ENCODE data around the gene STK11. TPM values are rescaled to one million over a fixed set of nuclear protein-coding genes. Genes with fewer than 3 reads are reported as not detected.
A peak's percentile ranks its signal among the peaks of the same experiment; 100 is the strongest.

STK11 gene
- total RNA-seq, 4 donors from 2014 or later: 56.8 to 80.7 (median 60.9) TPM

- Histone ChIP-seq H3K27ac (peak overlapping the region in 3 of 4 donors; percentile 94 to 100 (median 99)), H3K36me3 (peaks cover 0 to 64% of the 10 kb centered on the region in 2 donors), H3K9me3 (no peaks in the 10 kb centered on the region), H3K4me1 (peaks cover 3 to 63% (median 41%) of the 10 kb centered on the region in 3 donors), H3K4me3 (peak overlapping the region in 1 of 2 donors; percentile 72), H3K27me3 (no peaks in the 10 kb centered on the region)
- TF ChIP-seq EP300 (IDR thresholded peaks at IDR 0.05) (no peak), POLR2AphosphoS5 (IDR thresholded peaks at IDR 0.05) (no peak), CTCF (IDR thresholded peaks at IDR 0.05) (no peak), POLR2A (IDR thresholded peaks at IDR 0.05) (no peak)
- WGBS, 2 donors (ENCODE audit: low coverage in 1 of 2): 20 to 53% methylated on average over 1 to 2 of the region's 10 CpGs
- ATAC-seq: no peak
Measured at GRCh38 chr19:1276628-1277022, 71.0 kb downstream of the STK11 start.

GRCh38 chr19:1277061-1277460 lies 71.5 kb downstream of the STK11 start:
- TF ChIP-seq EP300 (IDR thresholded peaks at IDR 0.05) (no peak), POLR2A (IDR thresholded peaks at IDR 0.05) (no peak), POLR2AphosphoS5 (IDR thresholded peaks at IDR 0.05) (no peak), CTCF (IDR thresholded peaks at IDR 0.05) (no peak)
- 90 to 95% methylated on average over 4 to 12 of the region's 15 CpGs for WGBS, 2 donors (ENCODE audit: low coverage in 1 of 2)
- Histone ChIP-seq H3K4me3 (no peak overlapping the region), H3K27me3 (no peaks in the 10 kb centered on the region), H3K27ac (peak overlapping the region in 2 of 4 donors; percentile 94 to 99), H3K36me3 (peaks cover 0 to 60% of the 10 kb centered on the region in 2 donors), H3K4me1 (peaks cover 3 to 59% (median 36%) of the 10 kb centered on the region in 3 donors), H3K9me3 (no peaks in the 10 kb centered on the region)
- ATAC-seq: no peak

Other genes starting within 250 kb of the STK11 start
- 10 to 100 TPM in 3 of 4 donors, 1 to 10 TPM in 1; 7.2 to 43.9 (median 20.1) TPM for gene WDR18, start 221.4 kb upstream of the STK11 start, total RNA-seq
- not detected for gene GRIN3B, start 205.4 kb upstream of the STK11 start, total RNA-seq
- gene TMEM259, start 184.7 kb upstream of the STK11 start, total RNA-seq: 100 to 1,000 TPM; 146 to 179 (median 154) TPM
- gene RNU6-2, start 184.3 kb upstream of the STK11 start, total RNA-seq: not detected
- gene CNN2, start 179.2 kb upstream of the STK11 start, total RNA-seq: 100 to 1,000 TPM in 1 of 4 donors, 10 to 100 TPM in 3; 52.9 to 103 (median 75.2) TPM
- gene ABCA7, start 165.7 kb upstream of the STK11 start, total RNA-seq: 10 to 100 TPM in 1 of 4 donors, 1 to 10 TPM in 3; 3.9 to 14.3 (median 6.4) TPM
- gene ARHGAP45, start 138.6 kb upstream of the STK11 start, total RNA-seq: 10 to 100 TPM in 3 of 4 donors, 1 to 10 TPM in 1; 9.5 to 29.8 (median 14.6) TPM
- gene POLR2E, start 110.4 kb upstream of the STK11 start, total RNA-seq: 100 to 1,000 TPM; 117 to 228 (median 150) TPM
- gene GPX4, start 101.8 kb upstream of the STK11 start, total RNA-seq: 100 to 1,000 TPM; 311 to 452 (median 349) TPM
- 10 to 100 TPM; 14.9 to 67.2 (median 20.9) TPM for gene SBNO2, start 31.5 kb upstream of the STK11 start, total RNA-seq
- under 1 TPM in 3 of 4 donors, not detected in 1; 0.13 to 0.73 (median 0.49) TPM for gene CBARP, start 32.2 kb downstream of the STK11 start, total RNA-seq
- gene ATP5F1D, start 36.0 kb downstream of the STK11 start, total RNA-seq: 100 to 1,000 TPM in 1 of 4 donors, 10 to 100 TPM in 3; 62.3 to 116 (median 84.1) TPM
- 10 to 100 TPM; 20.0 to 40.1 (median 24.2) TPM for gene MIDN, start 42.8 kb downstream of the STK11 start, total RNA-seq
- 100 to 1,000 TPM; 350 to 708 (median 559) TPM for gene CIRBP, start 63.6 kb downstream of the STK11 start, total RNA-seq
- gene FAM174C, start 69.8 kb downstream of the STK11 start, total RNA-seq: 10 to 100 TPM; 14.2 to 42.2 (median 21.8) TPM
- not detected for gene EFNA2, start 80.1 kb downstream of the STK11 start, total RNA-seq
- gene NDUFS7, start 178.1 kb downstream of the STK11 start, total RNA-seq: 100 to 1,000 TPM in 1 of 4 donors, 10 to 100 TPM in 3; 77.7 to 106 (median 86.1) TPM
- gene GAMT, start 195.8 kb downstream of the STK11 start, total RNA-seq: 10 to 100 TPM; 10.4 to 14.7 (median 10.9) TPM
- gene DAZAP1, start 201.8 kb downstream of the STK11 start, total RNA-seq: 10 to 100 TPM; 45.3 to 75.4 (median 64.0) TPM
- gene RPS15, start 232.6 kb downstream of the STK11 start, total RNA-seq: 1,000 to 10,000 TPM; 1,291 to 3,466 (median 2,344) TPM
- gene APC2, start 244.3 kb downstream of the STK11 start, total RNA-seq: 1 to 10 TPM in 1 of 4 donors, under 1 TPM in 3; 0.02 to 1.2 (median 0.35) TPM

All from gastroesophageal sphincter (tissue), 4 donors.